Keratinocyte (primary cell): ENCODE results near the gene CENPU.

Source experiments
- EZH2 ChIP-seq: IDR thresholded peaks from one replicate; pipeline ENCODE4 v1.6.1; 2012; ENCODE audit warnings: inconsistent platforms, mild to moderate bottlenecking, low read length, moderate library complexity
- TF ChIP-seq, protein P1 (sequence below), 3 experiments: IDR thresholded peaks in 1 of 3; conservative IDR thresholded peaks in 1 of 3; optimal IDR thresholded peaks in 1 of 3; 2 replicates in 2 of 3; 3 replicates in 1 of 3; pipeline versions ENCODE3 to v1.5.1; 2011; ENCODE audit warnings: low read length in 3 of 3, mild to moderate bottlenecking in 3 of 3, moderate library complexity in 2 of 3, control low read depth in 1 of 3, inconsistent platforms in 1 of 3; ENCODE audit not compliant: insufficient read depth in 2 of 3; ENCODE audit errors: extremely low read depth in 1 of 3

- TF ChIP-seq, protein P1, sequence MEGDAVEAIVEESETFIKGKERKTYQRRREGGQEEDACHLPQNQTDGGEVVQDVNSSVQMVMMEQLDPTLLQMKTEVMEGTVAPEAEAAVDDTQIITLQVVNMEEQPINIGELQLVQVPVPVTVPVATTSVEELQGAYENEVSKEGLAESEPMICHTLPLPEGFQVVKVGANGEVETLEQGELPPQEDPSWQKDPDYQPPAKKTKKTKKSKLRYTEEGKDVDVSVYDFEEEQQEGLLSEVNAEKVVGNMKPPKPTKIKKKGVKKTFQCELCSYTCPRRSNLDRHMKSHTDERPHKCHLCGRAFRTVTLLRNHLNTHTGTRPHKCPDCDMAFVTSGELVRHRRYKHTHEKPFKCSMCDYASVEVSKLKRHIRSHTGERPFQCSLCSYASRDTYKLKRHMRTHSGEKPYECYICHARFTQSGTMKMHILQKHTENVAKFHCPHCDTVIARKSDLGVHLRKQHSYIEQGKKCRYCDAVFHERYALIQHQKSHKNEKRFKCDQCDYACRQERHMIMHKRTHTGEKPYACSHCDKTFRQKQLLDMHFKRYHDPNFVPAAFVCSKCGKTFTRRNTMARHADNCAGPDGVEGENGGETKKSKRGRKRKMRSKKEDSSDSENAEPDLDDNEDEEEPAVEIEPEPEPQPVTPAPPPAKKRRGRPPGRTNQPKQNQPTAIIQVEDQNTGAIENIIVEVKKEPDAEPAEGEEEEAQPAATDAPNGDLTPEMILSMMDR (optimal IDR thresholded peaks at IDR 0.05 in 1 of 3, IDR thresholded peaks at IDR 0.05 in 1 of 3, conservative IDR thresholded peaks at IDR 0.05 in 1 of 3; ENCODE audit: extremely low read depth in 1 of 3, insufficient read depth in 2 of 3, low read length in 3 of 3), result no peak
- TF ChIP-seq EZH2, result no peak
Measured at GRCh38 chr4:184778325-184778724, 44.4 kb upstream of the CENPU start.
